ENCODE results near the gene RBM4B.
"Not testable (repeated sequence)": the region's sequence is repeated elsewhere in the genome, so short reads cannot be mapped to it uniquely, and the experiment has no call there.

RBM4B gene

GRCh38 chr11:66677599-66678375 lies at the start of gene RBM4B:
TSS of gene RBM4B (minus strand) at chr11:66677887. CDS start at chr11:66677079, 808 bp downstream.
- DNase-seq, result peak; percentile 93

GRCh38 chr11:66725647-66726046 lies 48.0 kb upstream of the RBM4B start:
- no peak for DNase-seq

- no peak for DNase-seq
Observed at GRCh38 chr11:66725114-66725513, 47.4 kb upstream of the RBM4B start.

- not testable (repeated sequence) for DNase-seq
Observed at GRCh38 chr11:66724167-66724566, 46.5 kb upstream of the RBM4B start.

- DNase-seq, result no peak
Observed at GRCh38 chr11:66723693-66724092, 46.0 kb upstream of the RBM4B start.

GRCh38 chr11:66722745-66723651 lies 45.3 kb upstream of the RBM4B start:
- no peak for DNase-seq

- no peak for DNase-seq
Observed at GRCh38 chr11:66721939-66722338, 44.3 kb upstream of the RBM4B start.

- DNase-seq, result no peak
Observed at GRCh38 chr11:66720899-66721470, 43.3 kb upstream of the RBM4B start.

GRCh38 chr11:66720223-66720898 lies 42.7 kb upstream of the RBM4B start:
- peak; percentile 86 for DNase-seq

GRCh38 chr11:66719111-66719872 lies 41.6 kb upstream of the RBM4B start:
- DNase-seq, result no peak

- DNase-seq, result no peak
Observed at GRCh38 chr11:66718320-66718971, 40.8 kb upstream of the RBM4B start.

GRCh38 chr11:66717925-66718319 lies 40.2 kb upstream of the RBM4B start:
- no peak for DNase-seq

GRCh38 chr11:66716996-66717395 lies 39.3 kb upstream of the RBM4B start:
- no peak for DNase-seq

- no peak for DNase-seq
Observed at GRCh38 chr11:66715346-66716085, 37.8 kb upstream of the RBM4B start.

GRCh38 chr11:66713746-66714480 lies 36.2 kb upstream of the RBM4B start:
- no peak for DNase-seq

GRCh38 chr11:66710384-66710930 lies 32.8 kb upstream of the RBM4B start:
- no peak for DNase-seq

- no peak for DNase-seq
Observed at GRCh38 chr11:66708701-66709100, 31.0 kb upstream of the RBM4B start.

GRCh38 chr11:66708094-66708493 lies 30.4 kb upstream of the RBM4B start:
- no peak for DNase-seq

GRCh38 chr11:66707486-66707885 lies 29.8 kb upstream of the RBM4B start:
- DNase-seq, result no peak

- DNase-seq, result no peak
Observed at GRCh38 chr11:66706989-66707388, 29.3 kb upstream of the RBM4B start.

Measured in DMS79 (cell line).